Nephron (organoid): Measurements from ENCODE around the gene KHDC3L.

ENCODE experiments used
- H3K27ac Mint-ChIP-seq, 3 experiments: 2 replicates each; pipeline ENCODE4 v1.8.0; 2020; ENCODE audit warnings: mixed read lengths in 3 of 3, mild to moderate bottlenecking in 2 of 3, moderate library complexity in 1 of 3
- H3K27me3 Mint-ChIP-seq: 2 replicates; pipeline ENCODE4 v1.8.0; 2021; ENCODE audit warnings: low read depth, mild to moderate bottlenecking, moderate library complexity, mixed read lengths
- H3K36me3 Mint-ChIP-seq: 2 replicates; pipeline ENCODE4 v1.8.0; 2020; ENCODE audit warnings: low read depth, mixed read lengths
- H3K4me1 Mint-ChIP-seq: 2 replicates; pipeline ENCODE4 v1.8.0; 2020; ENCODE audit warnings: mixed read lengths
- H3K4me3 Mint-ChIP-seq, 3 experiments: 2 replicates each; pipeline ENCODE4 v1.8.0; 2020; ENCODE audit warnings: mild to moderate bottlenecking in 3 of 3, mixed read lengths in 3 of 3, moderate library complexity in 2 of 3
- H3K9me3 Mint-ChIP-seq: 2 replicates; pipeline ENCODE4 v1.8.0; 2020; ENCODE audit warnings: mixed read lengths
- CTCF ChIP-seq, 3 experiments: fragments of 200-600 bp; sonication (generic); IDR thresholded peaks; one replicate each; pipeline ENCODE4 v1.5.0; 2021; ENCODE audit warnings: antibody characterized with exemption in 3 of 3; ENCODE audit not compliant: unreplicated experiment in 3 of 3

The KHDC3L gene

DNA sequence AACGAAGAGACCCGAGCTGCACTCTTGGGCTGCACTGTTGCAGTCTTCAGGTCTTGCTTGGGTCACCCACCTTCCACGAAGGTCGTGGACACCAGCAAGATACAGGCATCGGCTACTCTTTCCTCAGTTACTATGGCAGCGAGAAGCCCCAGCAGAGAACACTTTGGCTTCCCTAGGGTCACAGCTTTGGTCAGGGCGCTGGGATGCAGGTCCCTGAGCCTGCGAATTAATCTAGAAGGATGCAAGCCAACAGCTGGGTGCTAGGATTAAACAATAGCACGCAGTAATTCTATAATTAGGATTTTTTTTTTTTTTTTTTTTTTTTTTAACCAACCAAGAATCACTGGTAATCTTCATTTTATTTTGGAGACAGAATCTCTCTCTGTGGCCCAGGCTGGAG lies 2.1 kb downstream of the KHDC3L start:
- peaks cover 3% of the 10 kb centered on the region for H3K27me3 Mint-ChIP-seq
- H3K27ac Mint-ChIP-seq, result no peak overlapping the region
- TF ChIP-seq CTCF (IDR thresholded peaks at IDR 0.05; ENCODE audit: unreplicated experiment in 3 of 3), result no peak
- H3K4me1 Mint-ChIP-seq, result no peaks in the 10 kb centered on the region
- no peak overlapping the region for H3K4me3 Mint-ChIP-seq
- peaks cover 2% of the 10 kb centered on the region for H3K9me3 Mint-ChIP-seq
- no peaks in the 10 kb centered on the region for H3K36me3 Mint-ChIP-seq

DNA sequence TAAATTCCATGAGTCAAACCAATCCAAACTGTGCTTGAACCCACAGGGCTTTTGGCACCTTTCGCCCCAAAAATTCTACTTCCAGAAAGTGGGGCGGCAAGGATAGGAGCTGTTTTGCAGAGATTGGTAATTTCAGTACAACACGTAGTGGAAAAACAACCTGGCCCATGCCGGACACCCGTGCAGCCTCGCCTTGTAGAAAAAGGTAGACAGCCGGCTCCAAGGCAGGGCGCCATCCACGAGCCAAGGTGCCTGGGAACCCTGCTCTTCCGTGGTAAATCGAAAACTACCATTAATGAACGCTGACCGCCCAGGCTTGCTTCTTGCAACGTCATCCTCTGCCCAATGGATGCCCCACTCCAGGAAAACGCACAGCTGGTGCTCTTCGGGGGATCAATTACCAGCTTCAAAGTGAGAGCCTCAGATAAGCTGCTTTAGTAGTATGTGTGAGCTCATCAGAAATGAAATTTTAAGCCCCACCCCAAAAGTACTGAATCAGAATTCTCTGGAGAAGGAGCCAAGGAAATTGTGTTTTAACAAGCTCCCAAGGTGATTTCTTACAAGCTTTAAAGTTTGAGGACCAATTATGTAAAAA lies 5.4 kb downstream of the KHDC3L start:
- Mint-ChIP-seq H3K4me1 (no peaks in the 10 kb centered on the region), H3K36me3 (no peaks in the 10 kb centered on the region), H3K27ac (no peak overlapping the region), H3K9me3 (peaks cover 4% of the 10 kb centered on the region), H3K4me3 (no peak overlapping the region), H3K27me3 (peaks cover 3% of the 10 kb centered on the region)
- no peak for TF ChIP-seq CTCF (IDR thresholded peaks at IDR 0.05; ENCODE audit: unreplicated experiment in 3 of 3)

GRCh38 chr6:73368675-73369074 lies 6.2 kb downstream of the KHDC3L start:
- Mint-ChIP-seq H3K4me1 (no peaks in the 10 kb centered on the region), H3K27ac (no peak overlapping the region), H3K36me3 (no peaks in the 10 kb centered on the region), H3K4me3 (no peak overlapping the region), H3K27me3 (peaks cover 3% of the 10 kb centered on the region), H3K9me3 (peaks cover 6% of the 10 kb centered on the region)
- TF ChIP-seq CTCF (IDR thresholded peaks at IDR 0.05; ENCODE audit: unreplicated experiment in 3 of 3), result no peak

GRCh38 chr6:73369157-73369556 lies 6.7 kb downstream of the KHDC3L start:
- no peak for TF ChIP-seq CTCF (IDR thresholded peaks at IDR 0.05; ENCODE audit: unreplicated experiment in 3 of 3)
- Mint-ChIP-seq H3K27ac (no peak overlapping the region), H3K36me3 (no peaks in the 10 kb centered on the region), H3K4me3 (no peak overlapping the region), H3K27me3 (peaks cover 3% of the 10 kb centered on the region), H3K9me3 (peaks cover 6% of the 10 kb centered on the region), H3K4me1 (no peaks in the 10 kb centered on the region)

GRCh38 chr6:73369563-73369962 lies 7.1 kb downstream of the KHDC3L start, which contains the start of gene OOEP:
Gene OOEP, minus strand, starts transcription at chr6:73369897. Its CDS starts 105 bp downstream, at chr6:73369792.
- no peak for TF ChIP-seq CTCF (IDR thresholded peaks at IDR 0.05; ENCODE audit: unreplicated experiment in 3 of 3)
- Mint-ChIP-seq H3K4me3 (no peak within 1 kb of the TSS), H3K9me3 (peaks cover 6% of the 10 kb centered on the region), H3K27ac (no peak within 1 kb of the TSS), H3K27me3 (peaks cover 3% of the 10 kb centered on the region), H3K4me1 (no peaks in the 10 kb centered on the region), H3K36me3 (no peaks in the 10 kb centered on the region)

DNA sequence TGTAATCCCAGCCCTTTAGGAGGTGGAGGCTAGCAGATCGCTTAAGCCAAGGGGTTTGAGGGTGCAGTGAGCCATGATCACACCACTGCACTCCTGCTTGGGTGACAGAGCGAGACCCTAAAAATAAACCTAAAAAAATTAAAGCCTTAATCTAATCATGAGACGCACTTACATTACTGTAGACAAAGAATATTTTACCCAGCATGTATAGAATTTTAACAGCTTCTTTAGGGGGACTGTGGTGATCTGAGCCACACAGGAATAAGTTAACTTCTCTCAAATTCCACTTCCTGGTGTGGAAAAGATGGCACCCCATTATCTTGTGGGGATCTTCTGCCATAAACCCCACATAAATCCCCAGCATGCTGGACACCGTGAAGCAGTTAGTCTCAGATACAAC lies 9.5 kb downstream of the KHDC3L start:
- Mint-ChIP-seq H3K4me1 (no peaks in the 10 kb centered on the region), H3K36me3 (no peaks in the 10 kb centered on the region), H3K27ac (no peak overlapping the region), H3K27me3 (peaks cover 3% of the 10 kb centered on the region), H3K4me3 (no peak overlapping the region), H3K9me3 (peaks cover 6% of the 10 kb centered on the region)
- no peak for TF ChIP-seq CTCF (IDR thresholded peaks at IDR 0.05; ENCODE audit: unreplicated experiment in 3 of 3)
